Measurements from ENCODE around the gene GRM4.

The GRM4 gene

DNA sequence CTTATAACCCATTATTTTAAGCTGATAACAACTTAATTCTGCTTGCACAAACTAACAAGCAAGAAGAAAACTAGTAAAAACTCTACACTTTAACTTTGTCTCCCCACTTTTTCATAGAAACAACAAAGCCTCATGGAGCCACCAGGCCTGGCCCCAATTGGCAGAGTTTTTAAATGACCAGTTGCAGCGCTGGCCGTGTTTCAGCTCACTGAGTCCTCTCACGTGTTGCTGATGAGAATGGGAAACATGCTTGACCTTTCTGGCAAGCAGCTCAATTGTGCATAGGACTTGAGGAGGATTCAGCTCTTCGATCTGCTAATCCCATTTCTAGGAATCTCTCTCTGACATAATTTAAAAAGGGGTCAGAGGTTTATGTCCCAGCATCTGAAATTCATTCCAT lies 24.5 kb upstream of the GRM4 start:
- TF ChIP-seq, protein P1, sequence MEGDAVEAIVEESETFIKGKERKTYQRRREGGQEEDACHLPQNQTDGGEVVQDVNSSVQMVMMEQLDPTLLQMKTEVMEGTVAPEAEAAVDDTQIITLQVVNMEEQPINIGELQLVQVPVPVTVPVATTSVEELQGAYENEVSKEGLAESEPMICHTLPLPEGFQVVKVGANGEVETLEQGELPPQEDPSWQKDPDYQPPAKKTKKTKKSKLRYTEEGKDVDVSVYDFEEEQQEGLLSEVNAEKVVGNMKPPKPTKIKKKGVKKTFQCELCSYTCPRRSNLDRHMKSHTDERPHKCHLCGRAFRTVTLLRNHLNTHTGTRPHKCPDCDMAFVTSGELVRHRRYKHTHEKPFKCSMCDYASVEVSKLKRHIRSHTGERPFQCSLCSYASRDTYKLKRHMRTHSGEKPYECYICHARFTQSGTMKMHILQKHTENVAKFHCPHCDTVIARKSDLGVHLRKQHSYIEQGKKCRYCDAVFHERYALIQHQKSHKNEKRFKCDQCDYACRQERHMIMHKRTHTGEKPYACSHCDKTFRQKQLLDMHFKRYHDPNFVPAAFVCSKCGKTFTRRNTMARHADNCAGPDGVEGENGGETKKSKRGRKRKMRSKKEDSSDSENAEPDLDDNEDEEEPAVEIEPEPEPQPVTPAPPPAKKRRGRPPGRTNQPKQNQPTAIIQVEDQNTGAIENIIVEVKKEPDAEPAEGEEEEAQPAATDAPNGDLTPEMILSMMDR (IDR thresholded peaks at IDR 0.05) = no peak
- DNase-seq (ENCODE audit: low spot score) = no peak
- Histone ChIP-seq H3K4me3 (no peak overlapping the region), H3K27ac (no peak overlapping the region)

GRCh38 chr6:34169897-34170296 lies 24.0 kb upstream of the GRM4 start:
- no peak overlapping the region for H3K27ac ChIP-seq
- TF ChIP-seq, protein P1 (IDR thresholded peaks at IDR 0.05) = no peak
- no peak overlapping the region for H3K4me3 ChIP-seq
- DNase-seq (ENCODE audit: low spot score) = no peak

- Histone ChIP-seq H3K27ac (no peak overlapping the region), H3K4me3 (no peak overlapping the region)
- peak; percentile 69 for DNase-seq (ENCODE audit: low spot score)
- TF ChIP-seq, protein P1 (IDR thresholded peaks at IDR 0.05) = no peak
Measured at GRCh38 chr6:34161857-34162515, 16.1 kb upstream of the GRM4 start.

DNA sequence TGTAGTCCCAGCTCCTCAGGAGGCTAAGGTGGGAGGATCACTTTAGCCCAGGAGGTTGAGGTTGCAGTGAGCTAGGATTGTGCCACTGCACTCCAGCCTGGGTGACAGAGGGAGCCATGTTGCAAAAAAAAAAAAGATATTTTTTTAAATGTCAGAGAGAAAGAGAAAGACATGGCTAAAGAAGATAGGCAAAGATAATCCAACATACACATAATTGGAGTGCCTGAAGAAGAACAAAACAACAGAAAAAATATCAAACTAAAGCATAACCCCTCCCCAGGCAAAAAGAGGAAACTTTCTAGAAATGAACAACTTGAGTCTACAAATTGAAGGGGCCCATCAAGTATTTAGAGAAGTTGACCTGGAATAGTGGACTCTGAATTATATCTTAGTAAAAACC lies 14.0 kb upstream of the GRM4 start:
- DNase-seq (ENCODE audit: low spot score) = no peak
- H3K27ac ChIP-seq = no peak overlapping the region
- TF ChIP-seq, protein P1 (IDR thresholded peaks at IDR 0.05) = no peak

DNA sequence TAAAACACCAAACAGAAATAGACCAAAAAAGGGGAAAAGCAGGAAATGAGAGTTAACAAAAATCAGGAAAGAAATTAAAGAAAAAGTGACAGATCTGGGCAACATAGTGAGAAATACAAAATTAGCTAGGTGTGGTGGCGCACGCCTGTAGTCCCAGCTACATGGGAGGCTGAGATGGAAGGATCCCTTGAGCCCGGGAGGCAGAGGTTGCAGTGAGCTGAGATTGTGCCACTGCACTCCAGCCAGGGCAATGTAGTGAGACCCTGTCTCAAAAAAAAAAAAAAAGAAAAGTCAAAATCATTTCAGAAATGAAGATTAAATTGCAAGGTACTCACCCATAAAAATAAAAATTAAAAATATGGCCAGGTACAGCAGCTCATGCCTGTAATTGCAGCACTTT lies 13.0 kb upstream of the GRM4 start:
- no peak for DNase-seq (ENCODE audit: low spot score)

More for the DNA sequence above, 14.0 kb upstream of the GRM4 start:
- no peak overlapping the region for H3K4me3 ChIP-seq

GRCh38 chr6:34157851-34158250 lies 12.0 kb upstream of the GRM4 start:
- no peak overlapping the region for H3K4me3 ChIP-seq
- TF ChIP-seq, protein P1 (IDR thresholded peaks at IDR 0.05) = no peak
- H3K27ac ChIP-seq = no peak overlapping the region
- DNase-seq (ENCODE audit: low spot score) = peak; percentile 33

More for the DNA sequence above, 13.0 kb upstream of the GRM4 start:
- Histone ChIP-seq H3K27ac (no peak overlapping the region), H3K4me3 (no peak overlapping the region)
- TF ChIP-seq, protein P1 (IDR thresholded peaks at IDR 0.05) = no peak

DNA sequence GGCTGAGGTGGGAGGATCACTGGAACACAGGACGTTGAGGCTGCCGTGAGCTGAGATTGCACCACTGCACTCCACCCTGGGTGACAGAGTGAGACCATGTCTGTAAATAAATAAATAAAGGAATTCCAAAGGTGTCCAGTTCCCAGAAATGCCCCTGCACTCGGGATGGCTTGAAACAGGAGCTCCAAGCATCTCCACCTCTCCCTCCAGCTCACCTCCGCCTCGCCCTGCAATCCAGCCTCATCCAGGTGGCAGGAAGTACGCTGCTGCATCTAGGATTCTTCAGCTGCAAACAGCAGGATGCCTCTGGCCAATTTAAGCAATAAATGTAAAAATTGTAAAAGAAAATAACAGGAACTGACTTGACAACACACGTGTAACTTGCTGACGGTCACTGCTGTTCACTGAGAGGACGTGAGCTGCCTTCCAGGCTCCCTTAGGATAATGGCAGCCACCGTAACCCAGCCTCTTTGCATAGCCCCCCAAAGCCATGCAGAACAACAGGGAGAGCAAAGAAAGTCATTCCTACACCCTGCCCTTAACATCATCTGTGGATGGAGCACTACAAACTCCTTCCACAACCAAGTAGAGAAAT lies 11.4 kb upstream of the GRM4 start:
- H3K27ac ChIP-seq = no peak overlapping the region
- peak; percentile 22 for DNase-seq (ENCODE audit: low spot score)
- TF ChIP-seq, protein P1 (IDR thresholded peaks at IDR 0.05) = no peak
- no peak overlapping the region for H3K4me3 ChIP-seq

All from coronary artery (tissue), 2 donors.